HepG2 (cell line): ENCODE data around the gene SIAH1. TPM values are rescaled to one million over a fixed set of nuclear protein-coding genes. Genes with fewer than 3 reads are reported as not detected.
A peak's percentile ranks its signal among the peaks of the same experiment; 100 is the strongest.

Experiments used
- ATF4 ChIP-seq, 2 experiments: fragments of 450-650 bp in 1 of 2; sonication (generic) in 1 of 2; formaldehyde crosslinking; IDR thresholded peaks; 2 replicates each; pipeline versions ENCODE4 v1.5.0 to v1.8.0; 2020 to 2022; ENCODE audit warnings: mild to moderate bottlenecking in 1 of 2, missing genetic modification reagents in 1 of 2
- CCDC6 ChIP-seq: sonication (generic); formaldehyde crosslinking; IDR thresholded peaks from 2 replicates; pipeline ENCODE4 v1.8.1; 2022; ENCODE audit warnings: mild to moderate bottlenecking, missing genetic modification reagents, moderate library complexity
- CREM ChIP-seq, 2 experiments: sonication (generic) in 1 of 2; formaldehyde crosslinking in 1 of 2; IDR thresholded peaks; 2 replicates each; pipeline versions ENCODE4 v1.4.0 to v1.6.1; 2016 to 2020; ENCODE audit warnings: antibody characterized with exemption in 1 of 2, mild to moderate bottlenecking in 1 of 2, missing genetic modification reagents in 1 of 2
- EEA1 ChIP-seq: sonication (generic); formaldehyde crosslinking; IDR thresholded peaks from 2 replicates; pipeline ENCODE4 v1.5.1; 2020; ENCODE audit warnings: mild to moderate bottlenecking, missing genetic modification reagents, borderline replicate concordance
- EP300 ChIP-seq, 3 experiments: sonication (generic) in 1 of 3; formaldehyde crosslinking in 1 of 3; IDR thresholded peaks; 2 replicates each; pipeline versions ENCODE4 v1.5.1 to v1.6.1; 2011 to 2020; ENCODE audit warnings: low read depth in 2 of 3, low read length in 2 of 3, borderline replicate concordance in 1 of 3, improper control_type of control experiment in 1 of 3, mild to moderate bottlenecking in 1 of 3, missing genetic modification reagents in 1 of 3, moderate library complexity in 1 of 3
- HDAC2 ChIP-seq: sonication (generic); formaldehyde crosslinking; IDR thresholded peaks from 2 replicates; pipeline ENCODE4 v1.4.0; 2020; ENCODE audit warnings: missing genetic modification reagents
- MAF1 ChIP-seq: sonication (generic); formaldehyde crosslinking; IDR thresholded peaks from 2 replicates; pipeline ENCODE4 v1.5.0; 2020; ENCODE audit warnings: missing genetic modification reagents, borderline replicate concordance
- NCOA2 ChIP-seq: sonication (generic); formaldehyde crosslinking; IDR thresholded peaks from 2 replicates; pipeline ENCODE4 v1.8.0; 2022; ENCODE audit warnings: inconsistent platforms
- NR2F2 ChIP-seq: IDR thresholded peaks from 2 replicates; pipeline ENCODE4 v1.6.1; 2012; ENCODE audit warnings: low read depth, inconsistent platforms, borderline replicate concordance
- THAP9 ChIP-seq: sonication (generic); formaldehyde crosslinking; IDR thresholded peaks from 2 replicates; pipeline ENCODE4; 2020; ENCODE audit warnings: missing genetic modification reagents, mild to moderate bottlenecking, borderline replicate concordance
- ZBTB20 ChIP-seq: sonication (generic); formaldehyde crosslinking; IDR thresholded peaks from 2 replicates; pipeline ENCODE4 v1.8.1; 2023; ENCODE audit warnings: missing genetic modification reagents, low read depth, mild to moderate bottlenecking, borderline replicate concordance
- ZFP36L2 ChIP-seq: sonication (generic); formaldehyde crosslinking; IDR thresholded peaks from 2 replicates; pipeline ENCODE4 v1.4.0; 2020; ENCODE audit warnings: missing genetic modification reagents
- ZHX2 ChIP-seq, 2 experiments: sonication (generic) in 1 of 2; formaldehyde crosslinking in 1 of 2; IDR thresholded peaks; 2 replicates each; pipeline versions ENCODE4 v1.6.1 to v1.9.0; 2014 to 2022; ENCODE audit warnings: antibody characterized with exemption in 1 of 2, borderline replicate concordance in 1 of 2, inconsistent platforms in 1 of 2, low read depth in 1 of 2, missing genetic modification reagents in 1 of 2
- ZNF350 ChIP-seq: sonication (generic); formaldehyde crosslinking; IDR thresholded peaks from 2 replicates; pipeline ENCODE4 v1.4.0; 2020; ENCODE audit warnings: mild to moderate bottlenecking, low read depth, missing genetic modification reagents, borderline replicate concordance
- ZNF580 ChIP-seq: IDR thresholded peaks from 2 replicates; pipeline ENCODE4 v1.6.1; 2016; ENCODE audit warnings: low read depth, borderline replicate concordance
- ZNF724P ChIP-seq: sonication (generic); formaldehyde crosslinking; IDR thresholded peaks from 2 replicates; pipeline ENCODE4 v1.8.0; 2022; ENCODE audit warnings: missing genetic modification reagents, borderline replicate concordance
- ZZZ3 ChIP-seq: sonication (generic); formaldehyde crosslinking; IDR thresholded peaks from 2 replicates; pipeline ENCODE4 v1.4.0; 2020; ENCODE audit warnings: missing genetic modification reagents, mild to moderate bottlenecking, borderline replicate concordance
- polyA plus RNA-seq, 8 experiments: library from polyadenylated mRNA; depleted of rRNA in 3 of 8; stranded (reverse) in 7 of 8; unstranded in 1 of 8; fragments of >200 nt; fragmentation: Illumina TruSeq in 4 of 8; extraction: Trizol in 4 of 8; gene quantifications; 2 replicates each; pipeline versions ENCODE4 v1.2.1 to v1.2.3, GENCODE V29; 2011 to 2016; ENCODE audit warnings: low read depth in 4 of 8, missing spikeins in 1 of 8, mixed read lengths in 1 of 8; ENCODE audit not compliant: insufficient read depth in 1 of 8
- total RNA-seq, 5 experiments: library from RNA; depleted of rRNA; stranded (reverse); fragments of >200 nt; fragmentation: Illumina TruSeq; extraction: Trizol; gene quantifications; 2 replicates each; pipeline ENCODE4 v1.2.3, GENCODE V29; 2016; ENCODE audit warnings: low read depth in 1 of 5

The SIAH1 gene
- total and polyA plus RNA-seq, 2 of the 13 experiments (the other 11 are each of a cell fraction or from before 2014, with no cell fraction given) = 16.0 to 28.6 TPM

- TF ChIP-seq CREM (IDR thresholded peaks at IDR 0.05) (0 out of 2 replicates have a peak, but pooled peaks have one; percentile 25), CREM (CRISPR knock-in tag; IDR thresholded peaks at IDR 0.05) (no peak), EP300 (IDR thresholded peaks at IDR 0.05; ENCODE audit: low read depth in 2 of 2, low read length in 2 of 2) (peak in 1 of 2 experiments; percentile 25; a peak in 1 of 4 replicates), EP300 (CRISPR knock-in tag; IDR thresholded peaks at IDR 0.05; ENCODE audit: borderline replicate concordance) (no peak), NR2F2 (no peak), ATF4 (CRISPR knock-in tag; IDR thresholded peaks at IDR 0.05) (no peak), ZNF580 (CRISPR knock-in tag) (peak; percentile 38; the same call in 1 of the 2 replicates), CCDC6 (CRISPR knock-in tag) (0 out of 2 replicates have a peak, but pooled peaks have one; percentile 43), HDAC2 (peak; percentile 33; the same call in 1 of the 2 replicates), THAP9 (CRISPR knock-in tag) (no peak), ZNF350 (CRISPR knock-in tag) (0 out of 2 replicates have a peak, but pooled peaks have one; percentile 28), EEA1 (CRISPR knock-in tag) (no peak), ZFP36L2 (CRISPR knock-in tag) (no peak), ZNF724P (no peak), ZBTB20 (no peak), NCOA2 (no peak), ZHX2 (IDR thresholded peaks at IDR 0.05; ENCODE audit: low read depth) (no peak), ZHX2 (CRISPR knock-in tag; IDR thresholded peaks at IDR 0.05; ENCODE audit: borderline replicate concordance) (no peak), ZZZ3 (CRISPR knock-in tag) (no peak), MAF1 (CRISPR knock-in tag) (no peak)
Measured at GRCh38 chr16:48434653-48435317, 49.6 kb upstream of the SIAH1 start (continued).
